Gastroesophageal sphincter (tissue), 4 donors: ENCODE results near the gene GNL2. TPM values are rescaled to one million over a fixed set of nuclear protein-coding genes. Genes with fewer than 3 reads are reported as not detected.

Experiments used
- ATAC-seq: fragments of 150-250 bp; one replicate; pipeline ENCODE4 v1.9.1; 2016; ENCODE audit warnings: mild to moderate bottlenecking, moderate library complexity
- H3K27ac ChIP-seq, 4 donors: fragments of 200-600 bp; sonication (generic) in 3 of 4; 1 replicate in 3 of 4; 2 replicates in 1 of 4; pipeline ENCODE4 v1.5.1; 2016 to 2019
- H3K27me3 ChIP-seq: fragments of 200-600 bp; sonication (generic); one replicate; pipeline ENCODE4 v1.5.1; 2019
- H3K36me3 ChIP-seq, 2 donors: fragments of 200-600 bp; sonication (generic); one replicate each; pipeline ENCODE4 v1.5.1; 2019; ENCODE audit warnings: control low read depth in 1 of 2
- H3K4me1 ChIP-seq, 3 donors: fragments of 200-600 bp; sonication (generic); 1 replicate in 2 of 3; 2 replicates in 1 of 3; pipeline ENCODE4 v1.5.1; 2016 to 2019; ENCODE audit warnings: control low read depth in 2 of 3
- H3K4me3 ChIP-seq, 2 donors: fragments of 200-600 bp; sonication (generic); one replicate each; pipeline ENCODE4 v1.5.1; 2019; ENCODE audit warnings: mild to moderate bottlenecking in 1 of 2, moderate library complexity in 1 of 2
- H3K9me3 ChIP-seq, 3 donors: fragments of 200-600 bp; sonication (generic); one replicate each; pipeline ENCODE4 v1.5.1; 2017 to 2019; ENCODE audit warnings: control low read depth in 2 of 3
- EP300 ChIP-seq: sonication (generic); formaldehyde crosslinking; IDR thresholded peaks from one replicate; pipeline ENCODE4 v1.6.1; 2017; ENCODE audit warnings: antibody characterized with exemption, mild to moderate bottlenecking
- POLR2A ChIP-seq, 2 donors: fragments of 450-650 bp; IDR thresholded peaks; one replicate each; pipeline ENCODE4 v1.6.1; 2017; ENCODE audit warnings: antibody characterized with exemption in 2 of 2, mild to moderate bottlenecking in 2 of 2, moderate library complexity in 1 of 2
- POLR2AphosphoS5 ChIP-seq: sonication (generic); formaldehyde crosslinking; IDR thresholded peaks from one replicate; pipeline ENCODE4 v1.6.1; 2017; ENCODE audit warnings: antibody characterized with exemption
- WGBS, 2 donors: methylation state at CpG; one replicate each; pipeline ENCODE4 v1.1.5; 2018; ENCODE audit warnings: low coverage in 1 of 2; 5-methylcytosine and 5-hydroxymethylcytosine counted together
- total RNA-seq, 4 donors: library from RNA; depleted of rRNA; stranded (reverse); fragments of >200 nt; gene quantifications; one replicate each; pipeline ENCODE4 v1.1.0, GENCODE V29; 2016
- TF ChIP-seq, protein P1 (sequence below), 4 experiments: fragments of 200-600 bp in 2 of 4; fragments of 450-650 bp in 2 of 4; sonication (generic) in 1 of 4; IDR thresholded peaks; one replicate each; pipeline ENCODE4 v1.5.1; 2017 to 2019; ENCODE audit warnings: antibody characterized with exemption in 4 of 4, mild to moderate bottlenecking in 2 of 4, moderate library complexity in 2 of 4

The GNL2 gene
- total RNA-seq, 4 donors from 2014 or later = 26.7 to 43.2 (median 29.7) TPM

DNA sequence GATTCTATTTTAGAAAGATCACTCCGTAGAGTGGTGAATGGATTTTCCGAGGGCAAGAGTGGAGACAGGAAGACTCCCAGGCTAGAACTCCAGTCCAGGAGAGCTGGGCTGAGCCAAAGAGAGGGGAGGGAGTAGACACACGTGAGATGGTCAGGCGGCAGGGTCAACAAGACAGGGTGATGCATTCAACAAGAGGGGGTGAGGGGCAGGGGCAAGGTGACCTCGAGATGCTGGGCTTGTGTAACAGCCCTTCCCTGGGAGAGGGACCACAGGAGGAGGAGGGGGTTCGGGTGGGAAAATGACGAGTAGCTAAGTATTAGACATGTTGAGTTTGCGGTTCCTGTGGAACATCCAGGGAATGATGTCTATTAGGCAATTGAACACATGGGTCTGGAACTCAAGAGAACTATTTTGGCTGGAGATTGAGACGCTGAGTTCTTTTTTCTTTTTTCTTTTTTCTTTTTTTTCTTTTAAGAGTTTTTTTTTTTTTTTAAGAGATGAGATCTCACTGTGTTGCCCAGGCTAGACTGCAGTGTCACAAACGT lies 25.7 kb upstream of the GNL2 start:
- no peaks in the 10 kb centered on the region for H3K36me3 ChIP-seq
- H3K27me3 ChIP-seq = peaks cover 88% of the 10 kb centered on the region
- TF ChIP-seq, protein P1, sequence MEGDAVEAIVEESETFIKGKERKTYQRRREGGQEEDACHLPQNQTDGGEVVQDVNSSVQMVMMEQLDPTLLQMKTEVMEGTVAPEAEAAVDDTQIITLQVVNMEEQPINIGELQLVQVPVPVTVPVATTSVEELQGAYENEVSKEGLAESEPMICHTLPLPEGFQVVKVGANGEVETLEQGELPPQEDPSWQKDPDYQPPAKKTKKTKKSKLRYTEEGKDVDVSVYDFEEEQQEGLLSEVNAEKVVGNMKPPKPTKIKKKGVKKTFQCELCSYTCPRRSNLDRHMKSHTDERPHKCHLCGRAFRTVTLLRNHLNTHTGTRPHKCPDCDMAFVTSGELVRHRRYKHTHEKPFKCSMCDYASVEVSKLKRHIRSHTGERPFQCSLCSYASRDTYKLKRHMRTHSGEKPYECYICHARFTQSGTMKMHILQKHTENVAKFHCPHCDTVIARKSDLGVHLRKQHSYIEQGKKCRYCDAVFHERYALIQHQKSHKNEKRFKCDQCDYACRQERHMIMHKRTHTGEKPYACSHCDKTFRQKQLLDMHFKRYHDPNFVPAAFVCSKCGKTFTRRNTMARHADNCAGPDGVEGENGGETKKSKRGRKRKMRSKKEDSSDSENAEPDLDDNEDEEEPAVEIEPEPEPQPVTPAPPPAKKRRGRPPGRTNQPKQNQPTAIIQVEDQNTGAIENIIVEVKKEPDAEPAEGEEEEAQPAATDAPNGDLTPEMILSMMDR (IDR thresholded peaks at IDR 0.05) = no peak
- TF ChIP-seq POLR2AphosphoS5 = no peak
- WGBS, 2 donors = 46 to 58% methylated on average over 6 to 10 of the region's 10 CpGs
- H3K4me3 ChIP-seq = no peak overlapping the region
- no peak for ATAC-seq
- H3K4me1 ChIP-seq = no peaks in the 10 kb centered on the region
- no peak overlapping the region for H3K27ac ChIP-seq
- H3K9me3 ChIP-seq = no peaks in the 10 kb centered on the region

DNA sequence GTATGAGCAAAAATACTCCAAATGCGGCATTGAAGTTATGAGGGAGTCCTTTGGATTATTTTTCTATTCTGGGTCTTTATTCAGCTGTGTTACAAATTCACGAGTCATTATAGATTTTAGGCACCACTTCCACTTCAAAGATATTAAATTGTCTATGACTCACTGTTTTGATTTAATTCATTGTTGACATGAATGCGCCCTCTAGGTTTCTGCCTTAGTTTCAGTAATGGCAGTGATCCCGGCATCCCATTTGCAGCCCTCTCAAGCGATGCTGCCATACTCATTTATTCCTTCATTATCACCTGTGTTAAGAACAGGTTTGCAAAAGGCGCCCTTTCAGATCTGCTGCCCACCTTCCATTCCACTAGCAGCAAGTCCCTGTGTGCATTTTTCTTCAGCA lies 25.0 kb upstream of the GNL2 start:
- Histone ChIP-seq H3K4me3 (no peak overlapping the region), H3K27me3 (peaks cover 88% of the 10 kb centered on the region), H3K4me1 (no peaks in the 10 kb centered on the region), H3K27ac (no peak overlapping the region), H3K9me3 (no peaks in the 10 kb centered on the region), H3K36me3 (no peaks in the 10 kb centered on the region)
- TF ChIP-seq POLR2AphosphoS5 (no peak), EP300 (no peak), POLR2A (IDR thresholded peaks at IDR 0.05) (no peak)
- TF ChIP-seq, protein P1 (IDR thresholded peaks at IDR 0.05) = no peak
- no peak for ATAC-seq
- WGBS, 2 donors = 83 to 85% methylated on average over 6 of the region's 6 CpGs

DNA sequence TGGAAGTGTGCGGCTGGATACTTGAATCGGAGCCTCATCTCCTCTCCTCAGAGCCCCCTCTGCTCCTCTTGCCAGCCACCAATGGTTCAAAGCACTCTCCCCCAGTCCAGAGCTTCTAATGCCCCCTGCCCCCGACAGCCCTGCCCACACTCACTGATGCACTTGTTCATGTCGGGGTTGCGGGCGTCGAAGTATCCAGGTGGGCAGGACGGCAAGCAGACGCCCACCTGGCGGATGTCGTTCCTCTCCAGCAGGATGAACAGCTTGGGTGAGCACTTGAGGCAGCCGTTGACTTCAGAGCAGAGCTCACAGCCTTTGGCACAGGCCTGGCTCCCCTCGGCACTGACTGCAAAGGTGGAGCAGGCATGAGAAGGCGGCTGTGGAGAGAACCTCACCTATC lies 20.6 kb upstream of the GNL2 start:
- ATAC-seq = no peak
- H3K9me3 ChIP-seq = no peaks in the 10 kb centered on the region
- H3K27me3 ChIP-seq = peaks cover 82% of the 10 kb centered on the region
- no peaks in the 10 kb centered on the region for H3K4me1 ChIP-seq
- no peak overlapping the region for H3K27ac ChIP-seq
- WGBS, 2 donors = 68% methylated on average over 6 of the region's 14 CpGs; no CpG with 5 or more reads in 1 of the 2 donors
- no peak for TF ChIP-seq POLR2AphosphoS5
- TF ChIP-seq, protein P1 (IDR thresholded peaks at IDR 0.05) = no peak
- H3K36me3 ChIP-seq = no peaks in the 10 kb centered on the region
- H3K4me3 ChIP-seq = no peak overlapping the region

DNA sequence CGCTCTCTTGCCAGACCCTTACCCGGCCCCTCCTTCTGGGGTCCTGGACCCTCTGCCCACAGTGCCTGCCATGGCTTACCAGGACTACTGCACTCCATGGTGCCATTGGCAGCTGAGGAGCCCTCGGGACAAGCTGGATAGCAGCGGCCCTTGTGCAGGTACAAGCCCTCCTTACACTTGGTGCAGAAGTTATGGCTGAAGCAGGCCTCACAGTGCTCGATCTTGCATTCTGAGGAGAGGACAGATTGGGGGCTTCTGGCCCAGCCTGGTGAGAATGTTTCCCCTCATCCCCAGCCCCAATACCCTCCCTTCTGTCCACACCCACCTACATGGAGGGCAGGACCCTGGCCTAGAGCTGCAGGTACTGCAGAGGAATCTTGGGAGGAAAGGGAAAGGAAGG lies 18.4 kb upstream of the GNL2 start:
- H3K4me3 ChIP-seq = no peak overlapping the region
- TF ChIP-seq EP300 (no peak), POLR2A (IDR thresholded peaks at IDR 0.05) (no peak), POLR2AphosphoS5 (no peak)
- TF ChIP-seq, protein P1 (IDR thresholded peaks at IDR 0.05) = no peak
- no peaks in the 10 kb centered on the region for H3K9me3 ChIP-seq
- no peaks in the 10 kb centered on the region for H3K4me1 ChIP-seq
- no CpG with 5 or more reads among the region's 5 CpGs for WGBS, 2 donors
- ATAC-seq = no peak
- H3K36me3 ChIP-seq = no peaks in the 10 kb centered on the region
- H3K27ac ChIP-seq = no peak overlapping the region
- H3K27me3 ChIP-seq = peaks cover 61% of the 10 kb centered on the region

DNA sequence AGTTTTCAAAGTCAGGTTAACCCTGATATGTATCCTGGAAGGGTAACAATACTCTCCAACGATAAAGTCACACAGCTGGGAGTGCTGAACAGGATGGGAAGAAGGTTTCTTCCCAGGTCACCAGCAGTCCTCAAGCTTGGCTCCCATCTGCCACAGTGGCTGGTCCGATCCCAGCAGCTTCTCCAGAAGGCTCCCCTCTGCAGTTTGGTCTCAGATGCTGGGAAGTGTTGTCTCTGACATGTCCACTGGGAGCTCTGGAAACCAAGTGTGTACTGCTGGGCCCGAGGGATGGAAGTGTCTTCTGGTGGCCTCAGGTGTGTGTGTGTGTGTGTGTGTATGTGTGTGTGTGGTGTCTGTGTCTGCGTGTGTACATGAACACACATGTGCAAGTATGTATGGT lies 16.4 kb upstream of the GNL2 start:
- H3K27ac ChIP-seq = no peak overlapping the region
- H3K36me3 ChIP-seq = no peaks in the 10 kb centered on the region
- H3K9me3 ChIP-seq = no peaks in the 10 kb centered on the region
- no peaks in the 10 kb centered on the region for H3K4me1 ChIP-seq
- no peak for ATAC-seq
- H3K27me3 ChIP-seq = peaks cover 52% of the 10 kb centered on the region
- 0 to 70% methylated on average over 1 to 3 of the region's 4 CpGs for WGBS, 2 donors
- H3K4me3 ChIP-seq = no peak overlapping the region
- no peak for TF ChIP-seq EP300
- TF ChIP-seq POLR2A (IDR thresholded peaks at IDR 0.05) = no peak
- no peak for TF ChIP-seq POLR2AphosphoS5
- TF ChIP-seq, protein P1 (IDR thresholded peaks at IDR 0.05) = no peak
